Transverse colon (tissue), 3 donors: ENCODE results near the gene SLIT1.

Source experiments
- EP300 ChIP-seq: sonication (generic); formaldehyde crosslinking; IDR thresholded peaks from one replicate; pipeline ENCODE4 v1.6.1; 2017; ENCODE audit warnings: antibody characterized with exemption, low read depth
- POLR2A ChIP-seq: fragments of 450-650 bp; IDR thresholded peaks from one replicate; pipeline ENCODE4 v1.6.1; 2016; ENCODE audit warnings: antibody characterized with exemption, mild to moderate bottlenecking, moderate library complexity
- POLR2AphosphoS5 ChIP-seq, 3 donors: sonication (generic); formaldehyde crosslinking; IDR thresholded peaks; one replicate each; pipeline ENCODE4 v1.6.1; 2016; ENCODE audit warnings: antibody characterized with exemption in 3 of 3

DNA sequence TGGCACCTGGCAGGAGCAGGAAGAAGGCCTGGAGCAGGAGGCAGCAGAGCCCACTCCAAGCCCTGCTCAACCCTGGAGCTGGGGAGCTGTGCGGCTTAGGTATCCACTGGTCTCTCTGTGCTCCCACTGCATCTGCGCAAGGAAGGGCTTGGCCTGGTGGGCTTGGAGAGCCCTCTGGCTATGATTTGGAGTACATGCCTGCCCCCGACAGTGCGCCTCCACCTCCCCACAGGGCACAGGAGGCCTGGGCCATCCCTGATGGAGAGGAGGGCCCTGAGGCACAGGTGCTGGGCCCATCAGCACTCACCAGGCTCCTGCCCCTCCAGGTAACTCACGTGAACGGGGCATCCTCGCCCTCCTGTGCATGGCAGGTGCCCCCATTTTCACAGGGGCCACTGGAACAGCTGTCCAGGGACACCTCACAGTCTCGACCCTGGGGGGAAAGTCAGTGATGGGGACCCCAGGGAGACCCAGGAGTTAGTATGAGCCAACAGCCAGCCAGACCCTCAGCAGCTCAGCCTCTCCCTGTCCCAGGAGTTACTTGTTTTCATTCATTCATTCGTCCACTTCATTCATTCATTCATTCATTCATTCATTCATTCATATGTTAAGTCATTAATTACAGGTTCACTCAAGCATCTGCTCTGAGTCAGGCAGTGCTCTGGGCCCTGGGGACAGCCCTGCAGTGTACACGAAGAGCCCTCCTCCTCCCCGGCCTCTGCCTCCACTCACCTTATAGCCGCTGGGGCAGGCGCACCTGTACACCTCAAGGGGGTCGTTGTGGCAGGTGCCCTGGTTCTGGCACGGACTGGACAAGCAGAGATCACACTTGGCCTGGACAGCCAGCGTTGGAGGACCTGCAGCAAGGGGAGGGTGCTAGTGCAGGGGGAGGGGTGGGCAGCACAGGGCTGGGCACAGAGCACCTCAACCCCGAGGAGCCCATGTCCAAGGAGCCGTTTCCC, 167.2 kb downstream of the SLIT1 start:
- TF ChIP-seq POLR2A (no peak), POLR2AphosphoS5 (IDR thresholded peaks at IDR 0.05) (no peak), EP300 (no peak)
